ENCODE data around the gene FOXO3. TPM values are rescaled to one million over a fixed set of nuclear protein-coding genes. Genes with fewer than 3 reads are reported as not detected.

FOXO3 gene
- total and polyA plus RNA-seq, 2 donors (not counting 1 experiment from before 2014, with no cell fraction given) = 49.5 to 63.9 TPM

DNA sequence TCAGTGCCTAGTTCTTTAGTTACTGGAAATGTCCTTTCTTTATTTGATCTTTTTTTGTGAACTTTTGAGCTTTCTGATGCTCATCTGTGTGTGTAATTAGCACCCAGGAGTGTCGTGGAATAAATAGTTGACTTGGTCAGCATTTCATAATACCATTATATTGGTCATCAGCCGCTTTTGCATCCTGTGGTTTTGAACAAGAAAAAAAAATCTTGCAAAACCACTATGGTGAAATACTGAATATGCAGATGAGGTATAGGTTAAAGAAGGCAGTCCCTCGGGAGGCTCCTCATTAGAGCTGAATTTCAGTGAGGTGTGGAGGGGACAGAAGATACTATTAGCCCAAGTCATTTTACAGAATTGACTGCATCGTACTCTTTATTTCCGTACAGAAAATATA, 90.1 kb downstream of the FOXO3 start:
- Histone ChIP-seq H3K4me1 (ENCODE audit: control insufficient read depth, extremely low read depth, insufficient read depth, low read length) (peaks cover 54% of the 10 kb centered on the region), H3K4me2 (ENCODE audit: extremely low read depth, insufficient read depth, low read length) (peak overlapping the region; percentile 30), H3K36me3 (ENCODE audit: control insufficient read depth, insufficient read depth, low read length) (no peaks in the 10 kb centered on the region), H3K27me3 (ENCODE audit: control insufficient read depth, insufficient read depth, low read length) (no peaks in the 10 kb centered on the region), H4K20me1 (ENCODE audit: control insufficient read depth, extremely low read depth, insufficient read depth, low read length) (no peaks in the 10 kb centered on the region), H3K4me3 (replicated peaks in 1 of 4; ENCODE audit: control extremely low read depth in 1 of 4, insufficient read depth in 1 of 4, low read depth in 3 of 4, low read length in 4 of 4) (no peak overlapping the region), H3K79me2 (ENCODE audit: control insufficient read depth, insufficient read depth, low read length) (peaks cover 73% of the 10 kb centered on the region), H2AFZ (ENCODE audit: low read length) (no peak overlapping the region), H3K27ac (ENCODE audit: insufficient read depth, low read length) (peak overlapping the region; percentile 91), H3K9ac (ENCODE audit: insufficient read depth, low read length) (no peak overlapping the region), H3K9me3 (ENCODE audit: control insufficient read depth, insufficient read depth, low read depth, low read length) (no peaks in the 10 kb centered on the region)
- peak; percentile 75 to 80 for DNase-seq (ENCODE audit: low read depth in 2 of 2)
- TF ChIP-seq, protein P1, sequence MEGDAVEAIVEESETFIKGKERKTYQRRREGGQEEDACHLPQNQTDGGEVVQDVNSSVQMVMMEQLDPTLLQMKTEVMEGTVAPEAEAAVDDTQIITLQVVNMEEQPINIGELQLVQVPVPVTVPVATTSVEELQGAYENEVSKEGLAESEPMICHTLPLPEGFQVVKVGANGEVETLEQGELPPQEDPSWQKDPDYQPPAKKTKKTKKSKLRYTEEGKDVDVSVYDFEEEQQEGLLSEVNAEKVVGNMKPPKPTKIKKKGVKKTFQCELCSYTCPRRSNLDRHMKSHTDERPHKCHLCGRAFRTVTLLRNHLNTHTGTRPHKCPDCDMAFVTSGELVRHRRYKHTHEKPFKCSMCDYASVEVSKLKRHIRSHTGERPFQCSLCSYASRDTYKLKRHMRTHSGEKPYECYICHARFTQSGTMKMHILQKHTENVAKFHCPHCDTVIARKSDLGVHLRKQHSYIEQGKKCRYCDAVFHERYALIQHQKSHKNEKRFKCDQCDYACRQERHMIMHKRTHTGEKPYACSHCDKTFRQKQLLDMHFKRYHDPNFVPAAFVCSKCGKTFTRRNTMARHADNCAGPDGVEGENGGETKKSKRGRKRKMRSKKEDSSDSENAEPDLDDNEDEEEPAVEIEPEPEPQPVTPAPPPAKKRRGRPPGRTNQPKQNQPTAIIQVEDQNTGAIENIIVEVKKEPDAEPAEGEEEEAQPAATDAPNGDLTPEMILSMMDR (conservative IDR thresholded peaks at IDR 0.05 in 1 of 2, IDR thresholded peaks at IDR 0.05 in 1 of 2; ENCODE audit: low read depth in 1 of 2, low read length in 2 of 2) = no peak

DNA sequence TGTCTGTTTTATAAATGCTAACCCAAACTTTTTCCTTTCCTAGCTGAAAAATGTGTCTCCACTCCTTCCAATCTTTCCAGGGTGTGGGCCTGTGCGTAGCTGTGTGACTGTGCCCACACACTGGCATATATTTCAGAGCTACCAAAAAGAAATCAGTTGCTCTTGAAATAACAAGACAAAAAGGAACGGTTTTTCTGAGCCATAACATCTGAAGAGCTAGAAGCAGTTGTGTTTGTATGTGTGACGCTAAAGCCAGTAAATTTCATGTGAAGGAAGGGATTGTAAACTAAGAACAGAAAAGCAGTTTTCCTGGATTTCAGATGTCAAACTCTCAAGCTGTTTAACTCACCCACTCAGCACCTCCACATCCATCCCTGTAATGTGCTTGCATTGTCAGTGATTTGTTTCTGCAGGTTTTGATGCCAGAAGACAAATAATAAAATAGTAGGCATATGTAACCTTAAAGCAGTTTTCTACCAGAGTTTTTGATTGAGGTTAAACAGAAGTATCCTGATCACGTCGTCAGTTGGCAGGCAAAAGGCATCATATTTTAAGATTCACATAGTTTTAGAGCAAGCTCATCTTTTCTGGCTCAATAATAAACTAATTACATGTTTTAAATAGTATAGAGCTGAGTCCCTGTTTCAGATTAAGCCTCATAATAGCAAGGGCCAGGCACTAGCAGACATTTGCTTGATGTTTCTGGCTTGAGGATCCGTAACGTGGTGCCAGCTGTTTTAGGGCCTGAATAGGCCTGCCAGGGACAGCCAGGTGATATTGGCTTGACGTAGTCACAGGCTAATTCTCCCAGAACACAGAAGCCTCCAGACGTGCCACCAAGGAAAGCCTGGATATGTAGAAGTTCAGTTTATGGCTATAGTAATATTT, 90.9 kb downstream of the FOXO3 start:
- Histone ChIP-seq H3K9ac (ENCODE audit: insufficient read depth, low read length) (peak overlapping the region; percentile 18), H3K27ac (ENCODE audit: insufficient read depth, low read length) (peak overlapping the region; percentile 91), H3K4me2 (ENCODE audit: extremely low read depth, insufficient read depth, low read length) (peak overlapping the region; percentile 60), H3K79me2 (ENCODE audit: control insufficient read depth, insufficient read depth, low read length) (peaks cover 69% of the 10 kb centered on the region), H4K20me1 (ENCODE audit: control insufficient read depth, extremely low read depth, insufficient read depth, low read length) (no peaks in the 10 kb centered on the region), H3K9me3 (ENCODE audit: control insufficient read depth, insufficient read depth, low read depth, low read length) (no peaks in the 10 kb centered on the region), H3K4me3 (replicated peaks in 1 of 4; ENCODE audit: control extremely low read depth in 1 of 4, insufficient read depth in 1 of 4, low read depth in 3 of 4, low read length in 4 of 4) (peak overlapping the region in 2 of 4 experiments; percentile 19 to 29), H3K4me1 (ENCODE audit: control insufficient read depth, extremely low read depth, insufficient read depth, low read length) (peaks cover 55% of the 10 kb centered on the region), H3K27me3 (ENCODE audit: control insufficient read depth, insufficient read depth, low read length) (no peaks in the 10 kb centered on the region), H2AFZ (ENCODE audit: low read length) (no peak overlapping the region), H3K36me3 (ENCODE audit: control insufficient read depth, insufficient read depth, low read length) (no peaks in the 10 kb centered on the region)
- TF ChIP-seq EZH2 (IDR thresholded peaks at IDR 0.05; ENCODE audit: low read length, missing control alignments) = no peak
- TF ChIP-seq, protein P1 (conservative IDR thresholded peaks at IDR 0.05 in 1 of 2, IDR thresholded peaks at IDR 0.05 in 1 of 2; ENCODE audit: low read depth in 1 of 2, low read length in 2 of 2) = no peak
- DNase-seq (ENCODE audit: low read depth in 2 of 2) = peak; percentile 86 to 92

DNA sequence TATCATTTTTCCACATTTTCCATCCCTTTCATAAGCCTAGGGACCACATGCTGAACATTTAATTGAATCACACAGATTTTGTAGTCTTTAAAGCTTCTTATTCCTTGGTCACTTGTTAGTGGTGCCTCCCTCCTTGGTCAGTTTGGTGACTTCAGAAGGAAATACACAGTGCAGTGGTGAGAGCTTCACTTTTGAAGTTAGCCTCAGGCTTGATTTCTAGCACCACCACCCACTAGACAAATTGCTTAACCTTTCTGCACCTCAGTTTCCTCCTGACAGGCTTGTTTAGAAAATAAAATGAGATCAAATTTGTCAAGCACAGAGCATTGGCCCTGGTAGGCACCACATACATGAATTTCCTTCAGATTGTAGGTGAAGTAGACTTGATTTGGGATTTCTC, 91.7 kb downstream of the FOXO3 start:
- no peak for TF ChIP-seq EZH2 (IDR thresholded peaks at IDR 0.05; ENCODE audit: low read length, missing control alignments)
- TF ChIP-seq, protein P1 (conservative IDR thresholded peaks at IDR 0.05 in 1 of 2, IDR thresholded peaks at IDR 0.05 in 1 of 2; ENCODE audit: low read depth in 1 of 2, low read length in 2 of 2) = no peak
- peaks cover 59% of the 10 kb centered on the region for H3K4me1 ChIP-seq (ENCODE audit: control insufficient read depth, extremely low read depth, insufficient read depth, low read length)
- peaks cover 71% of the 10 kb centered on the region for H3K79me2 ChIP-seq (ENCODE audit: control insufficient read depth, insufficient read depth, low read length)
- H3K4me2 ChIP-seq (ENCODE audit: extremely low read depth, insufficient read depth, low read length) = peak overlapping the region; percentile 60
- H4K20me1 ChIP-seq (ENCODE audit: control insufficient read depth, extremely low read depth, insufficient read depth, low read length) = no peaks in the 10 kb centered on the region
- H2AFZ ChIP-seq (ENCODE audit: low read length) = no peak overlapping the region
- peak overlapping the region; percentile 5 for H3K9ac ChIP-seq (ENCODE audit: insufficient read depth, low read length)
- H3K27me3 ChIP-seq (ENCODE audit: control insufficient read depth, insufficient read depth, low read length) = no peaks in the 10 kb centered on the region
- DNase-seq (ENCODE audit: low read depth in 2 of 2) = no peak
- H3K27ac ChIP-seq (ENCODE audit: insufficient read depth, low read length) = peak overlapping the region; percentile 91
- H3K36me3 ChIP-seq (ENCODE audit: control insufficient read depth, insufficient read depth, low read length) = no peaks in the 10 kb centered on the region
- no peaks in the 10 kb centered on the region for H3K9me3 ChIP-seq (ENCODE audit: control insufficient read depth, insufficient read depth, low read depth, low read length)
- no peak overlapping the region for H3K4me3 ChIP-seq (replicated peaks in 1 of 4; ENCODE audit: control extremely low read depth in 1 of 4, insufficient read depth in 1 of 4, low read depth in 3 of 4, low read length in 4 of 4)
